Subcutaneous adipose tissue (tissue), 4 donors: ENCODE results near the gene ELOVL6. TPM values are rescaled to one million over a fixed set of nuclear protein-coding genes. Genes with fewer than 3 reads are reported as not detected.

Experiments
- total RNA-seq, 4 donors: library from RNA; depleted of rRNA; stranded (reverse); fragments of >200 nt; gene quantifications; one replicate each; pipeline ENCODE4 v1.1.0, GENCODE V29; 2016
- TF ChIP-seq, protein P1 (sequence below): fragments of 450-650 bp; IDR thresholded peaks from one replicate; pipeline ENCODE4 v1.5.1; 2016; ENCODE audit warnings: low read depth, mild to moderate bottlenecking, control low read depth, antibody characterized with exemption, moderate library complexity

Gene ELOVL6
- total RNA-seq, 4 donors from 2014 or later, result 1.8 to 10.7 (median 2.7) TPM

DNA sequence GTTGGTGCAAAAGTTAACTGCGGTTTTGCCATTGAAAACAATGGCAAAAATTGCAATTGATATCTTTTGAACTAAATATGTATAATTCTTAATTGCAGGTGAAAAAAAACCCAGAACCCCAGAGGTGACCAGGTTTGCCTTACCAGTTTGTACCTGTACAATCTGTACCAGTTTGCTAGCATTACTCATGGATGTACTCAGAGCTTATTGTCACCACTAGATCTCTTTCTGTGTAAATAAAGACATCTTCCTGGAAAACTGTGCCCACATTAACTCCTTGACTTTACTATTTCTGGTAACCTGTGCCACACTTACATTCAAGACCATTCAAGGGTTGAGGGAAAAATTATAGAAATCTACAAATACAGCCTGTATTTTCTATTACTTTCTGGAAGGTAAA lies 139.7 kb downstream of the ELOVL6 start:
- TF ChIP-seq, protein P1, sequence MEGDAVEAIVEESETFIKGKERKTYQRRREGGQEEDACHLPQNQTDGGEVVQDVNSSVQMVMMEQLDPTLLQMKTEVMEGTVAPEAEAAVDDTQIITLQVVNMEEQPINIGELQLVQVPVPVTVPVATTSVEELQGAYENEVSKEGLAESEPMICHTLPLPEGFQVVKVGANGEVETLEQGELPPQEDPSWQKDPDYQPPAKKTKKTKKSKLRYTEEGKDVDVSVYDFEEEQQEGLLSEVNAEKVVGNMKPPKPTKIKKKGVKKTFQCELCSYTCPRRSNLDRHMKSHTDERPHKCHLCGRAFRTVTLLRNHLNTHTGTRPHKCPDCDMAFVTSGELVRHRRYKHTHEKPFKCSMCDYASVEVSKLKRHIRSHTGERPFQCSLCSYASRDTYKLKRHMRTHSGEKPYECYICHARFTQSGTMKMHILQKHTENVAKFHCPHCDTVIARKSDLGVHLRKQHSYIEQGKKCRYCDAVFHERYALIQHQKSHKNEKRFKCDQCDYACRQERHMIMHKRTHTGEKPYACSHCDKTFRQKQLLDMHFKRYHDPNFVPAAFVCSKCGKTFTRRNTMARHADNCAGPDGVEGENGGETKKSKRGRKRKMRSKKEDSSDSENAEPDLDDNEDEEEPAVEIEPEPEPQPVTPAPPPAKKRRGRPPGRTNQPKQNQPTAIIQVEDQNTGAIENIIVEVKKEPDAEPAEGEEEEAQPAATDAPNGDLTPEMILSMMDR, result no peak

DNA sequence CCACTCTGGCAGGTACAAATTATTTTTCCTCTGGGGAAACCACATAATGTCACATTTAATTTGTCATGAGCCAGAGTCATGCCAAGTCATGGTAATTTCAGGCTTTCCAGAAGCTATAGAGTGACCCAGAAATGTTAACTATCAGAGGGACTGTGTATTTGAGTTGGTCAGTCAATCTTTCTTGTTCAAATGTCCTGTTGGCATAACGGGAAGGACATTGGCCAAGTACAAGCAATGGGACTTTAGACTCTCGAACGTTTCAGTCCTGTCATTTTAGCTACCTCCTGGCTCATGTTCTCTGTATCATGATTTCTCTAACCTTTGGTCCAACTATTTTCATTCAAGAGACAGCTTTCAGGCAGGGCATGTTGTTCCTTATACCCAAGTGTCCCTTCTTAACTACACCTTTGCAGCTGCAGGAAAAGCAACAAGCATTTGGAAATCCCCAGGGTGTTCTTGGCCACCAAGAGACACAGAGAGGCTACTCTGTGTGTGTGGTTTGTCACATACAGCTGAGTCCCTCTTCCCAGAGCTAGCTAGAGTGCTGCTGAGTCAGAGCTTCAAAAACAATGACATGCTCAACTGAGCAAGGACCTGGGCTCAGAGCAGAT lies 143.2 kb downstream of the ELOVL6 start:
- TF ChIP-seq, protein P1, result no peak

DNA sequence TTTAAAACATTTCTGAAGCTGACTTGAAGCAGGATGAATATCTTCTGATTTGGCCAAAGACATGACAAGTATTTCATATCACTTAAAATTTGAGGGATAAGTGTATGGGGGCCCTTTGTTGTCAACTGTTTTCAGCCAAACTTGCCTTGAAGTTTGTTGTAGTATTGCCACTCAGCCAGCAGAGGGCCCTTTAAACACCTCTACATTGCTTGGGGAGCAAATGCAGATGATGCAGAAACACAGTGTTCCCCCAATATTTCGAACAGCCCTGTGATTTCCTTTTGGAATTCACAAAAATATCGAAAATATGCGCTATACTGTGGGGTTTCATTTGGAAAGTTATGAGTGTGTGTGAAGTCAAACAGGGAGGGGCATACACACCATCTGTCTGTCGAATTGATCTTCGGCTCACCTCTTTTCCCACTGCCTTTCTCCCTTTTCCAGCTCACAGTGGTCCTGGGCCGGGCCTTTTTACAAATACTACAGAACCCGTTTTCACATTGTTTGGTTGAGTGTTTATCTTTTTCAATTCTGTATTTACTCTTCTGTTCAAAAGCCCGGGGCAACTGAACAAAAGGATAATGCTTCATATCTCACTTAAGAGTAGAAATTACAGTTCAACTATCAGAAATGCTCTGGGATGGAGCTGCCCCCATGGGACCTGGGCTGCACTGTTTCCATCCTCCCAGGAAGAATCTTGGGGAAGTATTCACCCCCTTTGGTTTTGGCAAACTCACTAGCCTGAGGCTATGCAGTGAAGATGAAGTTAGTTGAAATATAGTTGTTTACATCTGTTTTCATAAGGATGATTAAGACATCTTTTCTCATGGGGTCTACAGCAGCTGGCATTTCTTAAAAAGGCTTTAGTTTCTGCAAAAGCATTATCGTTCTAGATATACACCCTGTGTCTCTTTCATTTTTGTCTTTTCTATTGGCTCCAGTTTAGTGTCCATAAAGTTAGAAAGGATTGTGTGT lies 148.2 kb downstream of the ELOVL6 start:
- TF ChIP-seq, protein P1, result no peak

DNA sequence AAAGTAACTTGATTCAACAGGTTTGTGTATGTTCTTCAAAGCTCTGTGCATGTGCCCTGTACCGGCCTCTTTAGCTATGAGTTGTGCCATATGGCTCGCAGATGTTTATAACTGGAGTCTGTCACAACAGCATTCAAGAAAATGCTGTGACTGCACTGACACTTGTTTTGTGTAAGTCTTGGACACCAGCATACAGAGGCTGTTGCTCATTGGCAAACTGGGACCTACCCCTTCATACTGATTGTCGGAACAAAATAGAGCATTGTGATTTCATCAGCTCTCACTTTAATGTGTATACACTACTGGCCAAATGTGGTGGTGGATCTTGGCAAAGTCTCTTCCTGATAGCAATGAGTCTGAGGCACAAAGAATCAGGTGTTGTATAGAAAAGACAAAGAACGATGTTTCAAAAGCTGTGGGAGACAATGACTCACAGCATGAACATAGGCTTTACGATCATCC lies 151.8 kb downstream of the ELOVL6 start:
- TF ChIP-seq, protein P1, result no peak

DNA sequence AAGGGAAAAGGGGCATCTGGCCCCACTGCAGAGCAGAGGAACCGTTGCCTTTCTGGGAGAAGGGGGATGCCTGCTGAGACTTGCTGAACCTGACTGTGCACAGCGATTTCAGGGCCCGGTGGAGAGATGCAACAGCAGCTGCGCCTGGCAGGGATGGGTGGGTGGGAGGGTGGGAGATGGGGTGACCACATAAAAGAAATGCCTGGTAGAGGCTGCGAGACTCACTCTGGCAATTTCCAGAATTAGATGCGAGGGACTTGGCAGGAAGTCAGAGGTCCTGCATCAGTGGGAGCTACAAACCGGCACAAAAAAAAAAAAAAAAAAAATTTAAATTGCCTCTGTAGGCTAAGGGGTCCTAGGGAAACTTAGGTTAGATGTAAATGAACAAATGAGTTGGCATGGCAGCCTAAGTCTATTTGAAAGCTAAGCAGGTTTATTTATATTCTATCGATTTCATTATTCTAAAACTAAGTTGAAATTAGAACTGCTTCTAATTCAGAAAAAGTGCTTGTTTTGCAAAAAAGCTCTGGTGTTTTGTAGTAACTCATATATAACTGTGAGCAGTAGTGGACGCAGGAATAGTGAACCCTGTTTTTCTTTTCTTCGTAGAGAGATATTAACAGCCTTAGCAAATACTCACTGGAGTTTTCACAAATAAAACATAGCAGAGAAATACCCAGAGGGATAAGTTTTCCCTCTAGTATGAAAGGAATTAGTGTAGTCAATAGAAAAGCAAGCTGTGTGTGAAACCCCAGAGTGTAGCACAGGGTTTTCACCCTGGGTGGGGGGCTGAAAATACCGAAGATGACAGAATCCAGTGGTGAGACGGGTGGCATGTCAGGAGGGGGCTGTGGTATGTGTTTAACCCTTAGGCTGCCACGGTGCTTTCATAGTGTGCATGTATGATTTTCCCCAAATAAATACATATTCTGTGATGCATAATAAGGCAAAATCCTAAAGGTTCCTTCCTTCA lies 155.6 kb downstream of the ELOVL6 start:
- TF ChIP-seq, protein P1, result no peak

DNA sequence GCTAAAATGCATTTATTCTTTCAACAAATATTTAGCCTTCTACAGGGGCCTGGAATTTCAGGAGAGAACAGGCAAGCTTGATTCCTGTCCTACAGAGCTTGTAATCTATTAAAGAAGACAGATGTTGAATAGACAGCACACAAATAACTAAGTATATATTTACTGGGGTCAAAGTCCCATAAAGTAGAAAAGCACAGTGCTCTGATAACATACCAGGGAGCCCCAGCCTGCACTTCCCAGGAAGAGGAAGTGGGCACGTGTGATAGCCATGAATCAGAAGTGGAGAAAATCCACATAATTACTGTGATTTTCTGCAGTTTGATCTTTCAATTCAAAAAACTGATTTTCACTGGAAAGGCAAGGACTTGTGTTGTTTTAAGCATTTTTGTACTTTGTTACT lies 156.7 kb downstream of the ELOVL6 start:
- TF ChIP-seq, protein P1, result no peak
